GM23338 (cell line): ENCODE measurements around the gene PROC. TPM values are rescaled to one million over a fixed set of nuclear protein-coding genes. Genes with fewer than 3 reads are reported as not detected.

Source experiments
- ATAC-seq: fragments of 200-7000 bp; cut with Tn5 transposase; 3 replicates; pipeline ENCODE4 v1.9.1; 2020
- DNase-seq: peaks from one replicate; pipeline ENCODE4 v3.0.0-alpha.2; 2015; ENCODE audit warnings: low spot score
- H2AFZ ChIP-seq: fragments of 200-600 bp; sonication (generic); 2 replicates; pipeline ENCODE4 v1.8.0; 2016; ENCODE audit warnings: antibody characterized with exemption, mild to moderate bottlenecking, moderate library complexity
- H3F3A ChIP-seq: fragments of 200-600 bp; sonication (generic); replicated peaks from 2 replicates; pipeline ENCODE4 v1.8.0; 2017; ENCODE audit warnings: antibody characterized with exemption, mixed run types, low read depth
- H3K27ac ChIP-seq: fragments of 200-600 bp; sonication (generic); 2 replicates; pipeline ENCODE4 v1.6.1; 2016; ENCODE audit warnings: low read depth
- H3K27me3 ChIP-seq: fragments of 200-600 bp; sonication (generic); 2 replicates; pipeline ENCODE4 v1.8.0; 2016; ENCODE audit warnings: mild to moderate bottlenecking, mixed run types, moderate library complexity; ENCODE audit not compliant: insufficient read depth
- H3K36me3 ChIP-seq: fragments of 200-600 bp; sonication (generic); 2 replicates; pipeline ENCODE4 v1.8.0; 2016; ENCODE audit warnings: mild to moderate bottlenecking; ENCODE audit not compliant: insufficient read depth
- H3K4me1 ChIP-seq: fragments of 200-600 bp; sonication (generic); 2 replicates; pipeline ENCODE4 v1.8.0; 2016; ENCODE audit warnings: mild to moderate bottlenecking, moderate library complexity; ENCODE audit not compliant: insufficient read depth
- H3K4me2 ChIP-seq: fragments of 200-600 bp; sonication (generic); 2 replicates; pipeline ENCODE4 v1.7.1; 2017; ENCODE audit warnings: mixed run types
- H3K4me3 ChIP-seq: fragments of 200-600 bp; sonication (generic); 2 replicates; pipeline ENCODE4 v1.6.1; 2016; ENCODE audit warnings: mixed run types
- H3K79me2 ChIP-seq: fragments of 200-600 bp; sonication (generic); replicated peaks from 2 replicates; pipeline ENCODE4 v1.8.0; 2017; ENCODE audit warnings: mild to moderate bottlenecking; ENCODE audit not compliant: insufficient read depth
- H3K9me2 ChIP-seq: fragments of 200-600 bp; sonication (generic); 2 replicates; pipeline ENCODE4 v1.8.0; 2017; ENCODE audit not compliant: insufficient read depth
- H4K20me1 ChIP-seq: fragments of 200-600 bp; sonication (generic); replicated peaks from 2 replicates; pipeline ENCODE4 v1.8.0; 2017; ENCODE audit warnings: mild to moderate bottlenecking; ENCODE audit not compliant: insufficient read depth
- H3K27ac Mint-ChIP-seq: 2 replicates; pipeline ENCODE4 v1.8.0; 2020; ENCODE audit warnings: inconsistent platforms, mild to moderate bottlenecking, moderate library complexity, mixed read lengths
- H3K27me3 Mint-ChIP-seq: 3 replicates; pipeline ENCODE4 v1.8.0; 2022; ENCODE audit warnings: low read depth, mild to moderate bottlenecking, moderate library complexity, mixed read lengths, inconsistent platforms; ENCODE audit not compliant: insufficient read depth, poor library complexity
- H3K36me3 Mint-ChIP-seq: 3 replicates; pipeline ENCODE4 v1.8.0; 2021; ENCODE audit warnings: low read depth, mild to moderate bottlenecking, inconsistent platforms, moderate library complexity, mixed read lengths
- H3K4me1 Mint-ChIP-seq: 3 replicates; pipeline ENCODE4 v1.8.0; 2020; ENCODE audit warnings: mild to moderate bottlenecking, inconsistent platforms, mixed read lengths
- H3K4me3 Mint-ChIP-seq: 3 replicates; pipeline ENCODE4 v1.8.0; 2021; ENCODE audit warnings: moderate library complexity, mild to moderate bottlenecking, inconsistent platforms, mixed read lengths
- H3K9me3 Mint-ChIP-seq: 3 replicates; pipeline ENCODE4 v1.8.0; 2020; ENCODE audit warnings: moderate library complexity, mild to moderate bottlenecking, inconsistent platforms, mixed read lengths
- CREB1 ChIP-seq: fragments of 250-450 bp; sonication (Bioruptor Pico); IDR thresholded peaks from 2 replicates; pipeline ENCODE4 v1.5.0; 2020; ENCODE audit warnings: low read depth, mild to moderate bottlenecking, moderate library complexity
- EZH2 ChIP-seq: fragments of 200-600 bp; sonication (generic); IDR thresholded peaks from one replicate; pipeline ENCODE4 v1.8.0; 2017; ENCODE audit warnings: antibody characterized with exemption, mild to moderate bottlenecking, low read depth; ENCODE audit not compliant: unreplicated experiment
- EZH2phosphoT487 ChIP-seq: fragments of 200-600 bp; sonication (generic); IDR thresholded peaks from one replicate; pipeline ENCODE4 v1.8.1; 2018; ENCODE audit warnings: antibody characterized with exemption; ENCODE audit not compliant: unreplicated experiment
- JUNB ChIP-seq: IDR thresholded peaks from one replicate; pipeline ENCODE4 v1.6.1; 2016; ENCODE audit warnings: antibody characterized with exemption; ENCODE audit not compliant: unreplicated experiment
- NANOG ChIP-seq: IDR thresholded peaks from 2 replicates; pipeline ENCODE4 v1.6.1; 2016; ENCODE audit warnings: antibody characterized with exemption, borderline replicate concordance
- STAT1 ChIP-seq: IDR thresholded peaks from one replicate; pipeline ENCODE4 v1.6.1; 2016; ENCODE audit warnings: antibody characterized with exemption; ENCODE audit not compliant: unreplicated experiment
- ZNF114 ChIP-seq: fragments of 250-450 bp; sonication (Bioruptor Pico); IDR thresholded peaks from 2 replicates; pipeline ENCODE4 v1.5.0; 2020; ENCODE audit warnings: mild to moderate bottlenecking, moderate library complexity
- ZNF331 ChIP-seq: fragments of 250-450 bp; sonication (Bioruptor Pico); IDR thresholded peaks from 2 replicates; pipeline ENCODE4 v1.5.0; 2020; ENCODE audit warnings: low read depth, mild to moderate bottlenecking, moderate library complexity
- polyA plus RNA-seq: library from polyadenylated mRNA; unstranded; fragments of >200 nt; fragmentation: Nextera tagmentation; extraction: Ambion mirVana; gene quantifications from 2 replicates; pipeline ENCODE4 v1.2.1, GENCODE V29; 2016
- total RNA-seq: library from RNA; depleted of rRNA; stranded (reverse); fragments of >200 nt; shearing (Covaris generic); gene quantifications from 2 replicates; pipeline ENCODE4 v1.2.3, GENCODE V29; 2014
- TF ChIP-seq, protein P1 (sequence below): IDR thresholded peaks from one replicate; pipeline ENCODE4 v1.6.1; 2018; ENCODE audit warnings: antibody characterized with exemption; ENCODE audit not compliant: unreplicated experiment
- TF ChIP-seq, protein P2 (sequence below): fragments of 250-450 bp; sonication (Bioruptor Pico); IDR thresholded peaks from 2 replicates; pipeline ENCODE4 v1.5.0; 2020; ENCODE audit warnings: mild to moderate bottlenecking, moderate library complexity

PROC gene
- total and polyA plus RNA-seq, 2 experiments from 2014 or later: 1.7 to 2.4 TPM

DNA sequence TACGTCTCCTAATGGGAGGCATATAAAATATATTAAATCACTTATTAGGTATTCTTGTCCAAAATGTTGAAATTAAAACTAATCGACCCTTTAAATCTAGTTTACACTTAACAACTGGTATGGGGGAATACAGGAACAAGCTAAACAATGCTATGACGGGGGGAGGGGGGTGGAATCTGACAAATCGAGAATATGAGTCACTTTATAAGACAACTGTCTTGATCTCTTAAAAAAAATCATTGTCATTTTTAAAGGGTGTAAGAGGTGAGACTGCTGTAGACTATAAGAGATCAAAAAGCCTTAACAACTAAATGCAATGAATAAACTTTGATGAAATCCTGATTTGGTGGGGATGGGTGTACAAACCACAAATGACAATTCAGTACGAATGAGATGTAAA lies 36.5 kb upstream of the PROC start:
- Histone ChIP-seq H3K4me3 (no peak overlapping the region), H3K27me3 (no peaks in the 10 kb centered on the region), H3K27ac (no peak overlapping the region), H3K79me2 (peaks cover 100% of the 10 kb centered on the region), H2AFZ (no peak overlapping the region), H4K20me1 (peaks cover 26% of the 10 kb centered on the region), H3K4me2 (no peak overlapping the region), H3K36me3 (peaks cover 5% of the 10 kb centered on the region; the same call in 1 of the 2 replicates), H3K9me2 (no peaks in the 10 kb centered on the region), H3F3A (0 out of 2 replicates have a peak, but pooled peaks cover under 1% of the 10 kb centered on the region), H3K4me1 (peaks cover 10% of the 10 kb centered on the region; the same call in 1 of the 2 replicates)
- H3K9me3 Mint-ChIP-seq: 0 out of 3 replicates have a peak, but pooled peaks cover 4% of the 10 kb centered on the region
- H3K36me3 Mint-ChIP-seq: peaks cover 15% of the 10 kb centered on the region
- no peak overlapping the region for H3K4me3 Mint-ChIP-seq
- TF ChIP-seq, protein P1, sequence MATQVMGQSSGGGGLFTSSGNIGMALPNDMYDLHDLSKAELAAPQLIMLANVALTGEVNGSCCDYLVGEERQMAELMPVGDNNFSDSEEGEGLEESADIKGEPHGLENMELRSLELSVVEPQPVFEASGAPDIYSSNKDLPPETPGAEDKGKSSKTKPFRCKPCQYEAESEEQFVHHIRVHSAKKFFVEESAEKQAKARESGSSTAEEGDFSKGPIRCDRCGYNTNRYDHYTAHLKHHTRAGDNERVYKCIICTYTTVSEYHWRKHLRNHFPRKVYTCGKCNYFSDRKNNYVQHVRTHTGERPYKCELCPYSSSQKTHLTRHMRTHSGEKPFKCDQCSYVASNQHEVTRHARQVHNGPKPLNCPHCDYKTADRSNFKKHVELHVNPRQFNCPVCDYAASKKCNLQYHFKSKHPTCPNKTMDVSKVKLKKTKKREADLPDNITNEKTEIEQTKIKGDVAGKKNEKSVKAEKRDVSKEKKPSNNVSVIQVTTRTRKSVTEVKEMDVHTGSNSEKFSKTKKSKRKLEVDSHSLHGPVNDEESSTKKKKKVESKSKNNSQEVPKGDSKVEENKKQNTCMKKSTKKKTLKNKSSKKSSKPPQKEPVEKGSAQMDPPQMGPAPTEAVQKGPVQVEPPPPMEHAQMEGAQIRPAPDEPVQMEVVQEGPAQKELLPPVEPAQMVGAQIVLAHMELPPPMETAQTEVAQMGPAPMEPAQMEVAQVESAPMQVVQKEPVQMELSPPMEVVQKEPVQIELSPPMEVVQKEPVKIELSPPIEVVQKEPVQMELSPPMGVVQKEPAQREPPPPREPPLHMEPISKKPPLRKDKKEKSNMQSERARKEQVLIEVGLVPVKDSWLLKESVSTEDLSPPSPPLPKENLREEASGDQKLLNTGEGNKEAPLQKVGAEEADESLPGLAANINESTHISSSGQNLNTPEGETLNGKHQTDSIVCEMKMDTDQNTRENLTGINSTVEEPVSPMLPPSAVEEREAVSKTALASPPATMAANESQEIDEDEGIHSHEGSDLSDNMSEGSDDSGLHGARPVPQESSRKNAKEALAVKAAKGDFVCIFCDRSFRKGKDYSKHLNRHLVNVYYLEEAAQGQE: no peak
- TF ChIP-seq ZNF114 (CRISPR knock-in tag) (no peak), NANOG (no peak), JUNB (no peak)
- ATAC-seq: no peak
- peaks cover 8% of the 10 kb centered on the region for H3K4me1 Mint-ChIP-seq
- no peak overlapping the region for H3K27ac Mint-ChIP-seq
- H3K27me3 Mint-ChIP-seq: no peaks in the 10 kb centered on the region
- DNase-seq: no peak

DNA sequence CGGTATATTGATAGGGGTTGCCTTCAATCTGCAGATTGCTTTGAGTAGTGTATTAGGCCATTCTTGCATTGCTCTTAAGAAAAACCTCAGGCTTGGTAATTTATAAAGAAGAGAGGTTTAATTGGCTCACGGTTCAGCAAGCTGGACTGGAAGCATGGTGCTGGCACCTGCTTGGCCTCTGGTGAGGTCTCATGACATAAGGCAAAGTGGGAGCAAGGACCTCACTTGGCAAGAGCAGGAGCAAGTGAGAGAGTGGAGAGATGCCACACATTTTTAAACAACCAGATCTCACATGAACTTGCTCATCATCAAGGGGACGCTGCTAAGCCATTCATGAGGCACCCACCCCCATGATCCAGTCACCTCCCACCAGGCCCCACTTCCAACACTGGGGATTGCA lies 35.4 kb upstream of the PROC start:
- no peak overlapping the region for H3K4me2 ChIP-seq
- H3K27me3 ChIP-seq: no peaks in the 10 kb centered on the region
- H3K9me2 ChIP-seq: no peaks in the 10 kb centered on the region
- no peak overlapping the region for H2AFZ ChIP-seq
- H3K4me1 ChIP-seq: peaks cover 13% of the 10 kb centered on the region; the same call in 1 of the 2 replicates
- Mint-ChIP-seq H3K27ac (no peak overlapping the region), H3K9me3 (no peaks in the 10 kb centered on the region), H3K4me1 (peaks cover 11% of the 10 kb centered on the region), H3K27me3 (no peaks in the 10 kb centered on the region), H3K4me3 (no peak overlapping the region), H3K36me3 (peaks cover 6% of the 10 kb centered on the region; the same call in 2 of the 3 replicates)
- H3F3A ChIP-seq: 0 out of 2 replicates have a peak, but pooled peaks cover 3% of the 10 kb centered on the region
- H3K79me2 ChIP-seq: peaks cover 92% of the 10 kb centered on the region
- H3K4me3 ChIP-seq: no peak overlapping the region
- no peak overlapping the region for H3K27ac ChIP-seq
- peaks cover 27% of the 10 kb centered on the region for H4K20me1 ChIP-seq
- ATAC-seq (no peak), DNase-seq (no peak)
- H3K36me3 ChIP-seq: no peaks in the 10 kb centered on the region
- TF ChIP-seq CREB1 (no peak), ZNF331 (CRISPR knock-in tag) (no peak), EZH2 (no peak), STAT1 (no peak), EZH2phosphoT487 (no peak)
- TF ChIP-seq, protein P2, sequence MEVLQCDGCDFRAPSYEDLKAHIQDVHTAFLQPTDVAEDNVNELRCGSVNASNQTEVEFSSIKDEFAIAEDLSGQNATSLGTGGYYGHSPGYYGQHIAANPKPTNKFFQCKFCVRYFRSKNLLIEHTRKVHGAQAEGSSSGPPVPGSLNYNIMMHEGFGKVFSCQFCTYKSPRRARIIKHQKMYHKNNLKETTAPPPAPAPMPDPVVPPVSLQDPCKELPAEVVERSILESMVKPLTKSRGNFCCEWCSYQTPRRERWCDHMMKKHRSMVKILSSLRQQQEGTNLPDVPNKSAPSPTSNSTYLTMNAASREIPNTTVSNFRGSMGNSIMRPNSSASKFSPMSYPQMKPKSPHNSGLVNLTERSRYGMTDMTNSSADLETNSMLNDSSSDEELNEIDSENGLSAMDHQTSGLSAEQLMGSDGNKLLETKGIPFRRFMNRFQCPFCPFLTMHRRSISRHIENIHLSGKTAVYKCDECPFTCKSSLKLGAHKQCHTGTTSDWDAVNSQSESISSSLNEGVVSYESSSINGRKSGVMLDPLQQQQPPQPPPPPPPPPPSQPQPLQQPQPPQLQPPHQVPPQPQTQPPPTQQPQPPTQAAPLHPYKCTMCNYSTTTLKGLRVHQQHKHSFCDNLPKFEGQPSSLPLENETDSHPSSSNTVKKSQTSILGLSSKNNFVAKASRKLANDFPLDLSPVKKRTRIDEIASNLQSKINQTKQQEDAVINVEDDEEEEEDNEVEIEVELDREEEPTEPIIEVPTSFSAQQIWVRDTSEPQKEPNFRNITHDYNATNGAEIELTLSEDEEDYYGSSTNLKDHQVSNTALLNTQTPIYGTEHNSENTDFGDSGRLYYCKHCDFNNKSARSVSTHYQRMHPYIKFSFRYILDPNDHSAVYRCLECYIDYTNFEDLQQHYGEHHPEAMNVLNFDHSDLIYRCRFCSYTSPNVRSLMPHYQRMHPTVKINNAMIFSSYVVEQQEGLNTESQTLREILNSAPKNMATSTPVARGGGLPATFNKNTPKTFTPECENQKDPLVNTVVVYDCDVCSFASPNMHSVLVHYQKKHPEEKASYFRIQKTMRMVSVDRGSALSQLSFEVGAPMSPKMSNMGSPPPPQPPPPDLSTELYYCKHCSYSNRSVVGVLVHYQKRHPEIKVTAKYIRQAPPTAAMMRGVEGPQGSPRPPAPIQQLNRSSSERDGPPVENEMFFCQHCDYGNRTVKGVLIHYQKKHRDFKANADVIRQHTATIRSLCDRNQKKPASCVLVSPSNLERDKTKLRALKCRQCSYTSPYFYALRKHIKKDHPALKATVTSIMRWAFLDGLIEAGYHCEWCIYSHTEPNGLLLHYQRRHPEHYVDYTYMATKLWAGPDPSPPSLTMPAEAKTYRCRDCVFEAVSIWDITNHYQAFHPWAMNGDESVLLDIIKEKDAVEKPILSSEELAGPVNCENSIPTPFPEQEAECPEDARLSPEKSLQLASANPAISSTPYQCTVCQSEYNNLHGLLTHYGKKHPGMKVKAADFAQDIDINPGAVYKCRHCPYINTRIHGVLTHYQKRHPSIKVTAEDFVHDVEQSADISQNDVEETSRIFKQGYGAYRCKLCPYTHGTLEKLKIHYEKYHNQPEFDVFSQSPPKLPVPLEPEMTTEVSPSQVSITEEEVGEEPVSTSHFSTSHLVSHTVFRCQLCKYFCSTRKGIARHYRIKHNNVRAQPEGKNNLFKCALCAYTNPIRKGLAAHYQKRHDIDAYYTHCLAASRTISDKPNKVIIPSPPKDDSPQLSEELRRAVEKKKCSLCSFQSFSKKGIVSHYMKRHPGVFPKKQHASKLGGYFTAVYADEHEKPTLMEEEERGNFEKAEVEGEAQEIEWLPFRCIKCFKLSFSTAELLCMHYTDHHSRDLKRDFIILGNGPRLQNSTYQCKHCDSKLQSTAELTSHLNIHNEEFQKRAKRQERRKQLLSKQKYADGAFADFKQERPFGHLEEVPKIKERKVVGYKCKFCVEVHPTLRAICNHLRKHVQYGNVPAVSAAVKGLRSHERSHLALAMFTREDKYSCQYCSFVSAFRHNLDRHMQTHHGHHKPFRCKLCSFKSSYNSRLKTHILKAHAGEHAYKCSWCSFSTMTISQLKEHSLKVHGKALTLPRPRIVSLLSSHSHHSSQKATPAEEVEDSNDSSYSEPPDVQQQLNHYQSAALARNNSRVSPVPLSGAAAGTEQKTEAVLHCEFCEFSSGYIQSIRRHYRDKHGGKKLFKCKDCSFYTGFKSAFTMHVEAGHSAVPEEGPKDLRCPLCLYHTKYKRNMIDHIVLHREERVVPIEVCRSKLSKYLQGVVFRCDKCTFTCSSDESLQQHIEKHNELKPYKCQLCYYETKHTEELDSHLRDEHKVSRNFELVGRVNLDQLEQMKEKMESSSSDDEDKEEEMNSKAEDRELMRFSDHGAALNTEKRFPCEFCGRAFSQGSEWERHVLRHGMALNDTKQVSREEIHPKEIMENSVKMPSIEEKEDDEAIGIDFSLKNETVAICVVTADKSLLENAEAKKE (CRISPR knock-in tag): no peak
